Measurements from ENCODE around the gene CRELD1.

CRELD1 gene

DNA sequence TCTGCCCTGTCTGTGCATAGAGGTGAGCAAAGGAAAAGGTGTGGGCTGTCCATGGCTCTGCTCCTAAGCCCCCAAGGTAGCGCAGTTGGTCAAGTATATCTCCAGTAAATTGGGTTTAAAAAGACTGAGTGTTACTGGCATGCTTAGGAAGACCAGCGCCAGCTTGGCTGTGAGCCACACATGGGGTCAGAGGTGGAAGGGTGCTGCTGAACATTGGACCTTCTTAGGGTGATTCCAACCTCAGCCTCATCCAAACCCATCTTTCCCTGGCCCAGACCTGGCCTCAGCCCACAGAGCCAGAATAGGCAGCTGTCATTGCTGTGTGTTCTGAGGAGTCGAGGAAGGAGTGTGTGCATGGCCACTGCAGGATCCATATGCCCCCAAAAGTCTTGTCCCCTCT, 25.3 kb upstream of the CRELD1 start:
- TF ChIP-seq POLR2A (IDR thresholded peaks at IDR 0.05; ENCODE audit: low read depth, low read length) (no peak), TAF1 (IDR thresholded peaks at IDR 0.05; ENCODE audit: low read depth, low read length) (no peak), POLR2AphosphoS5 (IDR thresholded peaks at IDR 0.05; ENCODE audit: low read depth, low read length) (no peak), SPI1 (IDR thresholded peaks at IDR 0.05; ENCODE audit: low read depth, low read length) (no peak), POU2F2 (IDR thresholded peaks at IDR 0.05; ENCODE audit: low read depth, low read length) (no peak), PAX5 (IDR thresholded peaks at IDR 0.05; ENCODE audit: insufficient read depth, low read length, severe bottlenecking) (no peak)
- FAIRE-seq (no peak), DNase-seq (ENCODE audit: insufficient read length, low spot score) (no peak)

DNA sequence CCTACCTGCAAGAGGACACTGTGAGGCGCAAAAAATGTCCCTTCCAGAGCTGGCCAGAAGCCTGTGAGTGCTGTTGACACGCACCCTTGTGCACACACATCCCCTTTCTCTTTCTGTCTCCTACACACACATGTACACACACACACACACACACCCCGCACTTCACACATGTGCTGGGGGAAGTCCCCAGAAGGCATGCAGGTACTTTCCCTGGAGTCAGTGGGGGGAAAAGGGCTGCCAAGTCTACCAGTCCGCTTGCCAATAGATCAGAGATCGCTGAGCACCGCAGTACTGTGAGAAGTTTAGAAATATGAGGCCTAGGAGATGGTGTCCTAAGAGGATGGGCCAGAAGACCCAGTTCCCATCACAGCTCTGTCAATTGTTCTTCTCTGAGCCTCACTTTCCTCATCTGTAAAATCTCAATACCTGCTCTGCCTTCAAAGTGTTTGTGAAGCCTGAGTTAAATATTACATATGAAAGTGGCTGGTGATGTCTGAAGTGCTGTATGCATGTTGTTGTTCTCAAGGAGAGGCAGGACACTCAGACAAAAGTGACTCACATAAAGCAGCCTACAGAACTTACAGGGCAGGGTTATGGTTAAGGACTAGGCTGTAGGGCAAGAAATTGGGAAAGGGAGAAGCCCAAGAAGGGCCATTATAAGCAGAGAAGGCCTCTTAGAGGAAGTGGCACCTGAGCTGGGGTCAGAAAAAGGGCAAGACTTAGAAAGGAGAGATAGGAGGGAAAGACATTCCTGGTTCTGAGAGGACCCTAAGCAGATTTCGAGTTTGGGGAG, 24.2 kb upstream of the CRELD1 start:
- TF ChIP-seq SPI1 (IDR thresholded peaks at IDR 0.05; ENCODE audit: low read depth, low read length) (peak; percentile 51), PAX5 (IDR thresholded peaks at IDR 0.05; ENCODE audit: insufficient read depth, low read length, severe bottlenecking) (no peak), POLR2A (IDR thresholded peaks at IDR 0.05; ENCODE audit: low read depth, low read length) (no peak), POLR2AphosphoS5 (IDR thresholded peaks at IDR 0.05; ENCODE audit: low read depth, low read length) (no peak), TAF1 (IDR thresholded peaks at IDR 0.05; ENCODE audit: low read depth, low read length) (no peak)
- no peak for DNase-seq (ENCODE audit: insufficient read length, low spot score)
- FAIRE-seq: no peak

DNA sequence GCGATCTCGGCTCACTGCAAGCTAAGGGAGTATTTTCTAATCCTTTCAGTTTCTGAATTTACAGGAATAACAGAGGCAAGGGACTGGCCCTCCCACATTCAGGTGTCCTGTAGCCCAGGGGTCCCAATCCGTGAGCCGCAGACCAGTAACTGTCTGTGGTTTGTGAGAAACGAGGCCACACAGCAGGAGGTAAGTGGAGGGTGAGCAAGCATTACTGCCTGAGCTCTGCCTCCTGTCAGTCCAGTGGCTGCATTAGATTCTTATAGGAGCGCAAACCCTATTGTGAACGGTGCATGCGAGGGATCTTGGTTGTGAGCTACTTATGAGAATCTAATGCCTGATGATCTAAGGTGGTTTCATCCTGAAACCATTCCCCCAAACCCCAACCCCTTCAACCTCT, 21.8 kb upstream of the CRELD1 start:
- TF ChIP-seq POLR2AphosphoS5 (IDR thresholded peaks at IDR 0.05; ENCODE audit: low read depth, low read length) (no peak), SPI1 (IDR thresholded peaks at IDR 0.05; ENCODE audit: low read depth, low read length) (no peak), POLR2A (IDR thresholded peaks at IDR 0.05; ENCODE audit: low read depth, low read length) (no peak), POU2F2 (IDR thresholded peaks at IDR 0.05; ENCODE audit: low read depth, low read length) (no peak), PAX5 (IDR thresholded peaks at IDR 0.05; ENCODE audit: insufficient read depth, low read length, severe bottlenecking) (no peak), TAF1 (IDR thresholded peaks at IDR 0.05; ENCODE audit: low read depth, low read length) (no peak)
- FAIRE-seq: no peak
- no peak for DNase-seq (ENCODE audit: insufficient read length, low spot score)

DNA sequence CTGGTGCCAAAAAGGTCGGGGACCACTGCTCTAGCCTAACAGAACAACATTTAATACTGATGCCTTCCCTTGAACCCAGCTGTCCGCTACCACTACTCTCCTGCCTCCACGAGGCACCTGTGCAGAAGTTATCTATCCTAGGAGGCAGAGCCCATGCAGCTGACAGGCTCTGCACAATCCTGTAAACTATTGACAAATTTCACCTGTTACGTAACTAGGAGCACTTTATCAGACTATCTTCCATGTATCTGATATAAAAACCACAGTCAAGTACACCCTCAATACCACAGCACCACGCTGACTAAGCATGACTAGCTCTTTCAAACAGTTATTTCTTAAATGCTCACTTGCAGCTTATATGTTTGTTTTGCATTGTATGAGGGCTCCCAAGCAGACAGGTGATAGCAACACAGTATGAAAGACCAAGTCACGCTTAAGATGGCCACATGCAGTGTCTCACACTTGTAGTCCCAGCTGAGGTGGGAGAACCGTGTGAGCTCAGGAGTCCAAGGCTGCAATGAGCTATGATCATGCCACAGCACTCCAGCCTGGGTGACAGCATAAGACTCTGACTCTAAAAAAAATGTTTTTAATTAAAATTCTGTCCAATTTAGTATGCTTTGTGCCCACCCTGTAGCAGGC, 21.2 kb upstream of the CRELD1 start:
- DNase-seq (ENCODE audit: insufficient read length, low spot score) (no peak), FAIRE-seq (no peak)
- TF ChIP-seq POLR2AphosphoS5 (IDR thresholded peaks at IDR 0.05; ENCODE audit: low read depth, low read length): no peak
- no peak for TF ChIP-seq TAF1 (IDR thresholded peaks at IDR 0.05; ENCODE audit: low read depth, low read length)
- TF ChIP-seq PAX5 (IDR thresholded peaks at IDR 0.05; ENCODE audit: insufficient read depth, low read length, severe bottlenecking): no peak

DNA sequence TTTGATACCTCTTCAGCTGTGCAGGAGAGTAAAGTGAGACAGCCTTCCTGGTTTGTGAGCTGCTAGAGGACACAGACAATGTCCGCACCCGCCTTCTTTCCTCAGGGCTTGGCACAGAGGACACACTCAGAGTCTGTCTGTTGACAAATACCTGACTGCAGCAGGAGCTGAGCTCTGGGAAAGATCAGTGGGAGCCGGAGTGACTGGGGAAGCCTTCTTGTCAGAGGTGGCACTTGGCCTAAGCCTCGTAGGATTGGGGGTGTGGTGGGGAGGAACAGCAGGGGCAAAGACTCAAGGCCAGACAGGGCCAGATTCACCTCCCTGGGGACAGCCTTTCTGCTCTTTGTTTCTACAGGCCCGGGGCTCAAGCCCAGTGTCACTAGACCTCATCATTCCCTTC, 20.0 kb upstream of the CRELD1 start:
- DNase-seq (ENCODE audit: insufficient read length, low spot score) (no peak), FAIRE-seq (no peak)
- TF ChIP-seq POU2F2 (IDR thresholded peaks at IDR 0.05; ENCODE audit: low read depth, low read length): no peak
- no peak for TF ChIP-seq TAF1 (IDR thresholded peaks at IDR 0.05; ENCODE audit: low read depth, low read length)
- TF ChIP-seq SPI1 (IDR thresholded peaks at IDR 0.05; ENCODE audit: low read depth, low read length): no peak
- TF ChIP-seq POLR2A (IDR thresholded peaks at IDR 0.05; ENCODE audit: low read depth, low read length): no peak
- no peak for TF ChIP-seq POLR2AphosphoS5 (IDR thresholded peaks at IDR 0.05; ENCODE audit: low read depth, low read length)
- no peak for TF ChIP-seq PAX5 (IDR thresholded peaks at IDR 0.05; ENCODE audit: insufficient read depth, low read length, severe bottlenecking)

DNA sequence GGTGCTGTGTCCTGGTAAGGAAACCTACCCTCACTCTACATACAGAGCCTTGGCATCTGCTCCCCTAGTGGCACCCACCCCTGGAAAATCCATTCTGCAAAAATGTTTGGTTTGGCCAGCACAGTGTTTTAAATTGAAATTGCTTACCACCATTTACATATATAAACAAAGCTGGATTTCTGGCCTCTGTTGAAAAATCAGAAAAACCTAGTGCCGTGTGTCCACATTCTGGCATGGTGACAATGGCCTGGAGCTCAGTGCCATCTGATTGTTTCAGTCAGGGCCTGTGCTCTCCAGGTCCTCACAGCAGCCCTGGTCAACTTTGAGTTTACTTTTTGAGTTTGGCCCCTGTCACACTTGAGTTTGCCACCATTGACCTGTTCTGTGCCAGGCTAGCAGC, 19.6 kb upstream of the CRELD1 start:
- FAIRE-seq: no peak
- TF ChIP-seq SPI1 (IDR thresholded peaks at IDR 0.05; ENCODE audit: low read depth, low read length) (no peak), PAX5 (IDR thresholded peaks at IDR 0.05; ENCODE audit: insufficient read depth, low read length, severe bottlenecking) (no peak), POLR2AphosphoS5 (IDR thresholded peaks at IDR 0.05; ENCODE audit: low read depth, low read length) (no peak), TAF1 (IDR thresholded peaks at IDR 0.05; ENCODE audit: low read depth, low read length) (no peak), POLR2A (IDR thresholded peaks at IDR 0.05; ENCODE audit: low read depth, low read length) (no peak), POU2F2 (IDR thresholded peaks at IDR 0.05; ENCODE audit: low read depth, low read length) (no peak)
- no peak for DNase-seq (ENCODE audit: insufficient read length, low spot score)

DNA sequence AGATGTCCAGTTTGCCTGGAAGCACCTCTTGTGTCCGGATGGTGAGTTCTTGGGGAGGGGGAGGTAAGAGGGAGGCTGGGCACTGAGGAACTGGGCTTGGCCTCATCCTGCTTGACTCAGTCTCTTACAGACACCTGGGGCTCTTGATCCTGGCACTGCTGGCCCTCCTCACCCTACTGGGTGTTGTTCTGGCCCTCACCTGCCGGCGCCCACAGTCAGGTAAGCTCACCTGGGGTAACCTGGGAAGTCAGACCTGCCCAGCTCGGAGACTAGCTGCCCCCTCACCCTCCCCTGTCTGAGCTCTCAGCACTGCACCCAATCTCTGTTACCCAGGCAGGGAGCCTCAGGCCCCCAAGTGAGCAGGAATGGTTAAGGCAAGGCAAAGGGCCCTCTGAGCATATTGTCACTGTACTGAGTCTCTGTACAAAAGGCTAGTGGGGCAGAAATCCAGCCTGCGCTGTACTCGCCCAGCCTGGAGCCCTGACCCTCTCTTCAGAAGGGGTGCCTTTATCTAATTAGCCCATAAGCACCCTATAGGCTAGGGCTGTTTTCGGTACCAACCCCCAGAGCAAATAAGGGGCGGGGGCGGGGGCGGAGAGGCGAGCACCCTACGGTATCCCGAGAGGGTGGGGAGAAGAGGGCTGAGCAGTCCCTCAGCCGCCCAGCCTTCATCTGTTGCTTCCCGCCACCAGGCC, 18.9 kb upstream of the CRELD1 start:
- FAIRE-seq (no peak), DNase-seq (ENCODE audit: insufficient read length, low spot score) (no peak)
- TF ChIP-seq PAX5 (IDR thresholded peaks at IDR 0.05; ENCODE audit: insufficient read depth, low read length, severe bottlenecking): no peak
- TF ChIP-seq TAF1 (IDR thresholded peaks at IDR 0.05; ENCODE audit: low read depth, low read length): no peak
- no peak for TF ChIP-seq POU2F2 (IDR thresholded peaks at IDR 0.05; ENCODE audit: low read depth, low read length)
- no peak for TF ChIP-seq POLR2AphosphoS5 (IDR thresholded peaks at IDR 0.05; ENCODE audit: low read depth, low read length)
- no peak for TF ChIP-seq POLR2A (IDR thresholded peaks at IDR 0.05; ENCODE audit: low read depth, low read length)
- TF ChIP-seq SPI1 (IDR thresholded peaks at IDR 0.05; ENCODE audit: low read depth, low read length): no peak

DNA sequence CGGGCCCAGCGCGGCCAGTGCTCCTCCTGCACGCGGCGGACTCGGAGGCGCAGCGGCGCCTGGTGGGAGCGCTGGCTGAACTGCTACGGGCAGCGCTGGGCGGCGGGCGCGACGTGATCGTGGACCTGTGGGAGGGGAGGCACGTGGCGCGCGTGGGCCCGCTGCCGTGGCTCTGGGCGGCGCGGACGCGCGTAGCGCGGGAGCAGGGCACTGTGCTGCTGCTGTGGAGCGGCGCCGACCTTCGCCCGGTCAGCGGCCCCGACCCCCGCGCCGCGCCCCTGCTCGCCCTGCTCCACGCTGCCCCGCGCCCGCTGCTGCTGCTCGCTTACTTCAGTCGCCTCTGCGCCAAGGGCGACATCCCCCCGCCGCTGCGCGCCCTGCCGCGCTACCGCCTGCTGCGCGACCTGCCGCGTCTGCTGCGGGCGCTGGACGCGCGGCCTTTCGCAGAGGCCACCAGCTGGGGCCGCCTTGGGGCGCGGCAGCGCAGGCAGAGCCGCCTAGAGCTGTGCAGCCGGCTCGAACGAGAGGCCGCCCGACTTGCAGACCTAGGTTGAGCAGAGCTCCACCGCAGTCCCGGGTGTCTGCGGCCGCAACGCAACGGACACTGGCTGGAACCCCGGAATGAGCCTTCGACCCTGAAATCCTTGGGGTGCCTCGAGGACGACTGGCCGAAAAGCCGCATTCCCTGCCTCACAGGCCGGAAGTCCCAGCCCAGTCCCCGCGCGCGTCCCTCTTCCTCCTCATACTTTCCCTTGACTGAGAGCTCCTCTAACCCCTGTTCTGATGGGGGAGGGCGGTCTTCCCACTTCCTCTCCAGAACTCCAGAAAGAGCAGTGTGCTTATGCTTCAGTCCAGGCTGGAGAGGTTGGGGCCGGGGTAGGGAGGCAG, 18.1 kb upstream of the CRELD1 start:
- peak; percentile 37 for DNase-seq (ENCODE audit: insufficient read length, low spot score)
- TF ChIP-seq PAX5 (IDR thresholded peaks at IDR 0.05; ENCODE audit: insufficient read depth, low read length, severe bottlenecking) (no peak), POU2F2 (IDR thresholded peaks at IDR 0.05; ENCODE audit: low read depth, low read length) (no peak), SPI1 (IDR thresholded peaks at IDR 0.05; ENCODE audit: low read depth, low read length) (no peak; the same call in 1 of the 2 replicates), TAF1 (IDR thresholded peaks at IDR 0.05; ENCODE audit: low read depth, low read length) (no peak), POLR2AphosphoS5 (IDR thresholded peaks at IDR 0.05; ENCODE audit: low read depth, low read length) (no peak), POLR2A (IDR thresholded peaks at IDR 0.05; ENCODE audit: low read depth, low read length) (no peak)
- no peak for FAIRE-seq
